Cardiac muscle cell (in vitro differentiated cells and primary cell): ENCODE data around the gene ALDH5A1. TPM values are rescaled to one million over a fixed set of nuclear protein-coding genes. Genes with fewer than 3 reads are reported as not detected.

Source experiments
- DNase-seq, 2 donors: peaks; one replicate each; pipeline versions ENCODE4 v3.0.0 to v3.0.0-alpha.2; 2010 to 2017; ENCODE audit warnings: low read depth in 1 of 2, low spot score in 1 of 2
- H3K27ac ChIP-seq: fragments of 200-600 bp; sonication (generic); 2 replicates; pipeline ENCODE4 v1.5.1; 2016
- H3K27me3 ChIP-seq: fragments of 200-600 bp; sonication (generic); 2 replicates; pipeline ENCODE4 v1.6.0; 2016; ENCODE audit warnings: control low read depth
- H3K36me3 ChIP-seq: fragments of 200-600 bp; sonication (generic); 2 replicates; pipeline ENCODE4 v1.5.1; 2016; ENCODE audit warnings: control low read depth
- H3K4me1 ChIP-seq: fragments of 200-600 bp; sonication (generic); 2 replicates; pipeline ENCODE4 v1.8.1; 2017; ENCODE audit warnings: low read depth, mild to moderate bottlenecking, mixed run types
- H3K4me3 ChIP-seq: fragments of 200-600 bp; sonication (generic); 2 replicates; pipeline ENCODE4 v1.5.1; 2016; ENCODE audit warnings: mild to moderate bottlenecking
- H3K9me3 ChIP-seq: fragments of 200-600 bp; sonication (generic); 2 replicates; pipeline ENCODE4 v1.5.1; 2017; ENCODE audit warnings: low read depth, mild to moderate bottlenecking, control low read depth
- polyA plus RNA-seq: library from polyadenylated mRNA; unstranded; fragments of >200 nt; fragmentation: Nextera tagmentation; extraction: Ambion mirVana; gene quantifications from 2 replicates; pipeline ENCODE4 v1.2.1, GENCODE V29; 2016
- total RNA-seq: library from RNA; depleted of rRNA; stranded (reverse); fragments of >200 nt; gene quantifications from 2 replicates; pipeline ENCODE4 v1.2.3, GENCODE V29; 2016
- TF ChIP-seq, protein P1 (sequence below): IDR thresholded peaks from 2 replicates; pipeline ENCODE4 v1.5.1; 2012; ENCODE audit warnings: low read depth, mild to moderate bottlenecking, low read length

ALDH5A1 gene
- total and polyA plus RNA-seq, 2 experiments from 2014 or later: 10.4 to 15.0 TPM

DNA sequence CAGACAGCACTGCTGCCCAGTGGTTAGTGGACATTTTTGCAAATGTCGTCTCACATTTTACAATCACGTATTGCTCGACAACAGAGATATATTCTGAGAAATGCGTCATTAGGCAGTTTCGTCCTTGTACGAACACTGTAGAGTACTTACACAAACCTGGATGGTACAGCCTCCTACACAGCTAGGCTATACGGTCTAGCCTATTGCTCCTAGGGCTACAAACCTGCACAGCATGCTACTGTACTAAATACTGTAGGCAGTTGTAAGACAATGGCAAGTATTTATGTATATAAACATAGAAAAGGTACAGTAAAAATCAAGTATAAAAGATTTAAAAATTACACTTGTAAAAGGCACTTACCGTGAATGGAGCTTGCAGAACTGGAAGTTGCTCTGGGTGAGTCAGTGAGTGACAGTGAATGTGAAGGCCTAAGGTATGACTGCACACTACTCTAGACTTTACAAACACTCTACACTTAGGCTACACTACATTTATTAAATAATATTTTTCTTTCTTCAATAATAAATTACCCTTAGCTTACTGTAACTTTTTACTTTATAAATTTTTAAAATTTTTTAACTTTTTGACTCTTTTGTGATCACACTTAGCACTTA is 43.1 kb downstream of the ALDH5A1 start:
- no peak for DNase-seq
- H3K4me3 ChIP-seq: no peak overlapping the region
- no peaks in the 10 kb centered on the region for H3K27me3 ChIP-seq
- H3K9me3 ChIP-seq: no peaks in the 10 kb centered on the region
- H3K27ac ChIP-seq: no peak overlapping the region
- TF ChIP-seq, protein P1, sequence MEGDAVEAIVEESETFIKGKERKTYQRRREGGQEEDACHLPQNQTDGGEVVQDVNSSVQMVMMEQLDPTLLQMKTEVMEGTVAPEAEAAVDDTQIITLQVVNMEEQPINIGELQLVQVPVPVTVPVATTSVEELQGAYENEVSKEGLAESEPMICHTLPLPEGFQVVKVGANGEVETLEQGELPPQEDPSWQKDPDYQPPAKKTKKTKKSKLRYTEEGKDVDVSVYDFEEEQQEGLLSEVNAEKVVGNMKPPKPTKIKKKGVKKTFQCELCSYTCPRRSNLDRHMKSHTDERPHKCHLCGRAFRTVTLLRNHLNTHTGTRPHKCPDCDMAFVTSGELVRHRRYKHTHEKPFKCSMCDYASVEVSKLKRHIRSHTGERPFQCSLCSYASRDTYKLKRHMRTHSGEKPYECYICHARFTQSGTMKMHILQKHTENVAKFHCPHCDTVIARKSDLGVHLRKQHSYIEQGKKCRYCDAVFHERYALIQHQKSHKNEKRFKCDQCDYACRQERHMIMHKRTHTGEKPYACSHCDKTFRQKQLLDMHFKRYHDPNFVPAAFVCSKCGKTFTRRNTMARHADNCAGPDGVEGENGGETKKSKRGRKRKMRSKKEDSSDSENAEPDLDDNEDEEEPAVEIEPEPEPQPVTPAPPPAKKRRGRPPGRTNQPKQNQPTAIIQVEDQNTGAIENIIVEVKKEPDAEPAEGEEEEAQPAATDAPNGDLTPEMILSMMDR: no peak
- no peaks in the 10 kb centered on the region for H3K4me1 ChIP-seq
- H3K36me3 ChIP-seq: no peaks in the 10 kb centered on the region

DNA sequence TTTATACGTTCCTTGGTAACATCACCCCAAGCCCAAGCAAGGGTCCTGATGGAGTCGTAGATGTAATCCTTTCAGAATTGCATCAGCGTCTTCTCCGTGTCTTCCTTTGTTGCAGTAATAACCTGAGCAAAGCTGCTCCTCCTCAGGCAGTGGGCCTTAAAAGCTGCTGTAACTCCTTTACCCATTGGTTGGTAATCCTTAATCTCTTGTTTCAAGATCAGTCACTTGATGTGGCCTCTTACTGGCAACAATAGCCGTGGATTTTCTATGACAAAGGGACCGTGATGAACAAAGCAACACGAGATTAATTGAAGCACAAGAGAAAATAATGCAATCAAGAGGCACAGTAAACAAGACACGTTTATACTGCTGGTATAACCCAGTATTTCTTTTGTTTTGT is 44.6 kb downstream of the ALDH5A1 start:
- Histone ChIP-seq H3K27ac (no peak overlapping the region), H3K9me3 (no peaks in the 10 kb centered on the region), H3K36me3 (no peaks in the 10 kb centered on the region), H3K27me3 (no peaks in the 10 kb centered on the region), H3K4me3 (no peak overlapping the region), H3K4me1 (no peaks in the 10 kb centered on the region)
- TF ChIP-seq, protein P1: no peak
- no peak for DNase-seq

DNA sequence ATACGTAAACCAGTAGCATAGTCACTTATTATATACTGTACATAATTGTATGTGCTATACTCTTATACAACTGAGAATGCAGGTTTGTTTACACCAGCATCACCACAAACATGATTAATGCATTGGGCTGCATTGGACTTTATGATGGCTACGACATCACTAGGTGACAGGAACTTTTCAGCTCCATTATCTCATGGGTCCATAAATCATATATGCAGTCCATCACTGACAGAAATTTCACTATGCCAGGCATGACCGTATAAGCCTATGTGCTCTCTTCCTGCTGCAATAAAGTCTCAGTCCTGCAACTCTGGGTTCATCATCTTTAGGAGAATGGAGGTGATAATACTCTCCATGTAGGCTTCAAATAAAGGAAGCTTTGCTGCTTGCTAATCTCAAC is 45.4 kb downstream of the ALDH5A1 start:
- Histone ChIP-seq H3K9me3 (no peaks in the 10 kb centered on the region), H3K27me3 (no peaks in the 10 kb centered on the region), H3K4me1 (no peaks in the 10 kb centered on the region), H3K36me3 (no peaks in the 10 kb centered on the region), H3K4me3 (no peak overlapping the region), H3K27ac (no peak overlapping the region)
- TF ChIP-seq, protein P1: no peak
- DNase-seq: no peak

DNA sequence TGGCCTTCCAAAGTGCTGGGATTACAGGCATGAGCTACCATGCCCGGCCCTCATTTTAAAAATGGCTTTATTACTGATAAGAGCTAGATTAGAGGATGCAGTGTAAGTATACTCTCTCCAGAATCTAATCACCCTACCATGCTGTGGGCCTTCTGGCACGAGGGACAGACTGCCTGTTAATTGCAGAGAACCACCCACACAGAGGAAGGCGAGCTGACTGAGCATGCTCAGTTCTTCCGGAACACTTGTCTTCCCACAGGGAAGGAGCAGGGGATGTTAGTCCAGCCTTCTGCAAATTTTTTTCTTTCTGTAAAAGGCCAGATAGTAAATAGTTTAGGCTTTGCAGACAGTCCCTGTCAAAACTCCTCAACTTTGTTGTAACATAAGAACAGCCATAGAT is 48.9 kb downstream of the ALDH5A1 start:
- DNase-seq: no peak
- no peak overlapping the region for H3K4me3 ChIP-seq
- no peaks in the 10 kb centered on the region for H3K36me3 ChIP-seq
- H3K27ac ChIP-seq: no peak overlapping the region
- TF ChIP-seq, protein P1: no peak
- H3K9me3 ChIP-seq: no peaks in the 10 kb centered on the region
- H3K27me3 ChIP-seq: no peaks in the 10 kb centered on the region
- H3K4me1 ChIP-seq: no peaks in the 10 kb centered on the region

DNA sequence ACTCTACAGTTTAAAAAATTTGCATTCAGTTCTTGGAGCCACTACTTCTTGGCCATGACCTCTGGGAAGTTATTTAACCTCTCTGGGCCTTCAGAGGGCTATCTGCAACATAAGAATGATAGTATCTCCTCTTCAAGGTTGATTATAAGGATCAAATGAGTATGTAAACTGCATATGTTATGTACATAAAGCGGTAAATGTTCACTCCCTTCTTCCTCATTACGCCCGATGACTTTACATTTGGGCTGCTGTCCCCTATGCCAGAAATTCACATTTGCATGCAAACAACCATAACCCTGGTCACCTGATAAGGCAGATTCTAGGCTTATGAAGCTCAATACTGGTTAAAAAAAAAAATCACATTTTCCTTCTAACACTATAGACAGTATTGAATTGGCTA is 50.4 kb downstream of the ALDH5A1 start:
- H3K36me3 ChIP-seq: no peaks in the 10 kb centered on the region
- no peaks in the 10 kb centered on the region for H3K27me3 ChIP-seq
- no peak for DNase-seq
- H3K27ac ChIP-seq: no peak overlapping the region
- TF ChIP-seq, protein P1: no peak
- no peaks in the 10 kb centered on the region for H3K4me1 ChIP-seq
- no peak overlapping the region for H3K4me3 ChIP-seq
- no peaks in the 10 kb centered on the region for H3K9me3 ChIP-seq
